ENCODE results near the gene PRDM16.

Gene PRDM16

GRCh38 chr1:3109355-3109754 is 40.4 kb downstream of the PRDM16 start:
- H2AFZ ChIP-seq (ENCODE audit: low read length) = no peak overlapping the region
- H3F3A ChIP-seq (ENCODE audit: low read depth) = no peaks in the 10 kb centered on the region
- no peak for TF ChIP-seq EZH2phosphoT487 (IDR thresholded peaks at IDR 0.05; ENCODE audit: borderline replicate concordance)
- no peak for TF ChIP-seq CTCF (conservative IDR thresholded peaks at IDR 0.05; ENCODE audit: low read length)
- no peak overlapping the region for H3K4me2 ChIP-seq (ENCODE audit: low read depth, low read length, poor library complexity, severe bottlenecking)
- H3K9ac ChIP-seq (ENCODE audit: low read depth, low read length, poor library complexity, severe bottlenecking) = no peak overlapping the region
- H3K4me3 ChIP-seq (ENCODE audit: low read length, poor library complexity, severe bottlenecking) = no peak overlapping the region
- no peaks in the 10 kb centered on the region for H3K4me1 ChIP-seq (ENCODE audit: insufficient read depth, low read length, poor library complexity, severe bottlenecking)
- no peaks in the 10 kb centered on the region for H3K9me3 ChIP-seq (ENCODE audit: insufficient read depth, low read depth, low read length)
- no peaks in the 10 kb centered on the region for H3K36me3 ChIP-seq (ENCODE audit: insufficient read depth, low read length)
- H3K27me3 ChIP-seq (ENCODE audit: insufficient read depth, low read length, poor library complexity, severe bottlenecking) = no peaks in the 10 kb centered on the region
- H3K9me2 ChIP-seq (replicated peaks; ENCODE audit: low read depth, low read length) = no peaks in the 10 kb centered on the region
- H3K79me2 ChIP-seq (ENCODE audit: insufficient read depth, low read length) = peaks cover 18% of the 10 kb centered on the region; the same call in 1 of the 2 replicates
- H4K20me1 ChIP-seq (ENCODE audit: insufficient read depth, low read length, poor library complexity, severe bottlenecking) = peaks cover 3% of the 10 kb centered on the region

DNA sequence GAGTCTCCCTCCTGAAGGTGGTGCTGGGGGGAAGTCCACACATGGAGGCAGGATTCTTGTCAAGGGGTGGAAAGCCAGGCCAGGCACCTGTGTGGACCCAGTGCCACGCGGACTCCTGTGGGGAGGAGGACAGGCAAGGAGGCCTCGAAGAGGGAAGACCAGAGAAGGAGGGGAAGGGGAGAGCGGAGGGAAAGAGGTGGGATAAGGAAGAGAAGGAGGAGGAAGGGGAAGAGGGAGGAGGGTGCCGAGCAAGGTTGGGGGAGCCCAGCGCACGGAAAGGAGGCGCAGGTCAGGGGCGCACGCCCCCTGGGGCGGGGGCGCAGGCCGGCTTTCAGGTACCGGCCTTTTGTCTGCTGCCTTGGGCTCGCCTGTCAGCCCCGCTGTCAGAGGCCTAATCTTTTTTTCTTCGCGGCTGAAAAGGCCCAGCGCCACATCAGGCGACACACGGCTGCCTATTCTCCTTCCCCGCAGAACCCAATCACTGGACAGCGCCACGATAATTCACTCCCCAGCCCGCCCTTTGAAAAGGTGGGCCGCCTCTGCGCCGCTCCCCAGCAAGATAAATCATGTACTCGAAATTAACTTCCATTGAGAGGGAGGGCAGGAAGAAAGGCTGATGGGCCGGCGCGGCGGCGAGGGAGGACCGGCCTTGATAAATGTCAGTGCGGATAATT is 42.5 kb downstream of the PRDM16 start:
- H3K9ac ChIP-seq (ENCODE audit: low read depth, low read length, poor library complexity, severe bottlenecking) = no peak overlapping the region
- H3K4me3 ChIP-seq (ENCODE audit: low read length, poor library complexity, severe bottlenecking) = no peak overlapping the region
- H3K27me3 ChIP-seq (ENCODE audit: insufficient read depth, low read length, poor library complexity, severe bottlenecking) = no peaks in the 10 kb centered on the region
- peaks cover 23% of the 10 kb centered on the region; the same call in 1 of the 2 replicates for H3K79me2 ChIP-seq (ENCODE audit: insufficient read depth, low read length)
- no peaks in the 10 kb centered on the region for H4K20me1 ChIP-seq (ENCODE audit: insufficient read depth, low read length, poor library complexity, severe bottlenecking)
- no peak overlapping the region for H3K4me2 ChIP-seq (ENCODE audit: low read depth, low read length, poor library complexity, severe bottlenecking)
- H3K9me2 ChIP-seq (replicated peaks; ENCODE audit: low read depth, low read length) = no peaks in the 10 kb centered on the region
- TF ChIP-seq EZH2phosphoT487 (IDR thresholded peaks at IDR 0.05; ENCODE audit: borderline replicate concordance) (no peak), CTCF (conservative IDR thresholded peaks at IDR 0.05; ENCODE audit: low read length) (no peak)
- no peaks in the 10 kb centered on the region for H3F3A ChIP-seq (ENCODE audit: low read depth)
- no peaks in the 10 kb centered on the region for H3K4me1 ChIP-seq (ENCODE audit: insufficient read depth, low read length, poor library complexity, severe bottlenecking)
- H2AFZ ChIP-seq (ENCODE audit: low read length) = no peak overlapping the region
- H3K9me3 ChIP-seq (ENCODE audit: insufficient read depth, low read depth, low read length) = no peaks in the 10 kb centered on the region
- H3K36me3 ChIP-seq (ENCODE audit: insufficient read depth, low read length) = no peaks in the 10 kb centered on the region

- no peaks in the 10 kb centered on the region for H3K9me2 ChIP-seq (replicated peaks; ENCODE audit: low read depth, low read length)
- H3K9ac ChIP-seq (ENCODE audit: low read depth, low read length, poor library complexity, severe bottlenecking) = no peak overlapping the region
- no peaks in the 10 kb centered on the region for H3K4me1 ChIP-seq (ENCODE audit: insufficient read depth, low read length, poor library complexity, severe bottlenecking)
- no peaks in the 10 kb centered on the region for H3F3A ChIP-seq (ENCODE audit: low read depth)
- H3K79me2 ChIP-seq (ENCODE audit: insufficient read depth, low read length) = peaks cover 29% of the 10 kb centered on the region; the same call in 1 of the 2 replicates
- no peaks in the 10 kb centered on the region for H3K9me3 ChIP-seq (ENCODE audit: insufficient read depth, low read depth, low read length)
- H3K4me2 ChIP-seq (ENCODE audit: low read depth, low read length, poor library complexity, severe bottlenecking) = no peak overlapping the region
- H3K36me3 ChIP-seq (ENCODE audit: insufficient read depth, low read length) = no peaks in the 10 kb centered on the region
- no peak overlapping the region for H2AFZ ChIP-seq (ENCODE audit: low read length)
- no peak for TF ChIP-seq CTCF (conservative IDR thresholded peaks at IDR 0.05; ENCODE audit: low read length)
- TF ChIP-seq EZH2phosphoT487 (IDR thresholded peaks at IDR 0.05; ENCODE audit: borderline replicate concordance) = no peak
- H3K27me3 ChIP-seq (ENCODE audit: insufficient read depth, low read length, poor library complexity, severe bottlenecking) = no peaks in the 10 kb centered on the region
- no peaks in the 10 kb centered on the region for H4K20me1 ChIP-seq (ENCODE audit: insufficient read depth, low read length, poor library complexity, severe bottlenecking)
- H3K4me3 ChIP-seq (ENCODE audit: low read length, poor library complexity, severe bottlenecking) = no peak overlapping the region
These were observed 43.5 kb downstream of the PRDM16 start for GRCh38 chr1:3112526-3112925.
